HG03378 (cell line): Measurements from ENCODE around the gene ZNF649.

Experiments
- ATAC-seq: cut with Tn5 transposase; IDR thresholded peaks from one replicate; pipeline ENCODE4 v1.9.1; 2021; ENCODE audit warnings: mild to moderate bottlenecking, moderate library complexity; ENCODE audit not compliant: unreplicated experiment

Gene ZNF649

GRCh38 chr19:51889934-51890333, 14.9 kb downstream of the ZNF649 start:
- ATAC-seq, result no peak

- ATAC-seq, result no peak
Observed at GRCh38 chr19:51887522-51888498, 17.0 kb downstream of the ZNF649 start, which contains the start of gene ZNF577. Gene ZNF577, minus strand, starts transcription at chr19:51887951. Its CDS starts 7,569 bp downstream, at chr19:51880382.

- ATAC-seq, result no peak
Observed at GRCh38 chr19:51884713-51885112, 20.1 kb downstream of the ZNF649 start.

GRCh38 chr19:51882518-51882917, 22.3 kb downstream of the ZNF649 start:
- ATAC-seq, result no peak

GRCh38 chr19:51873097-51873496, 31.7 kb downstream of the ZNF649 start:
- ATAC-seq, result no peak

- ATAC-seq, result no peak
Observed at GRCh38 chr19:51861870-51862622, 42.8 kb downstream of the ZNF649 start.
